ENCODE measurements around the gene RNF212. TPM values are rescaled to one million over a fixed set of nuclear protein-coding genes. Genes with fewer than 3 reads are reported as not detected.

Gene RNF212
- total and polyA plus RNA-seq, 2 experiments from 2014 or later = 17.0 to 20.6 TPM

GRCh38 chr4:1052231-1052671 lies 61.1 kb downstream of the RNF212 start:
- no peak for DNase-seq (ENCODE audit: low spot score)
- Histone ChIP-seq H3K4me2 (no peak overlapping the region), H3K27me3 (ENCODE audit: insufficient read depth) (no peaks in the 10 kb centered on the region), H3K27ac (ENCODE audit: low read depth) (no peak overlapping the region), H3K79me2 (replicated peaks; ENCODE audit: insufficient read depth) (no peaks in the 10 kb centered on the region), H4K20me1 (replicated peaks; ENCODE audit: insufficient read depth) (no peaks in the 10 kb centered on the region), H3K36me3 (ENCODE audit: insufficient read depth) (no peaks in the 10 kb centered on the region), H3F3A (replicated peaks; ENCODE audit: low read depth) (no peaks in the 10 kb centered on the region), H3K4me1 (ENCODE audit: insufficient read depth) (no peaks in the 10 kb centered on the region), H3K4me3 (no peak overlapping the region), H2AFZ (no peak overlapping the region), H3K9me2 (ENCODE audit: insufficient read depth) (no peaks in the 10 kb centered on the region)
- Mint-ChIP-seq H3K36me3 (ENCODE audit: low read depth) (no peaks in the 10 kb centered on the region), H3K4me3 (no peak overlapping the region), H3K27ac (no peak overlapping the region), H3K9me3 (no peaks in the 10 kb centered on the region; the same call in 2 of the 3 replicates), H3K4me1 (peaks cover 9% of the 10 kb centered on the region), H3K27me3 (ENCODE audit: insufficient read depth, low read depth, poor library complexity) (peaks cover 15% of the 10 kb centered on the region)
- ATAC-seq = no peak
- no peak for TF ChIP-seq POLR2AphosphoS5 (IDR thresholded peaks at IDR 0.05; ENCODE audit: low read depth)
- no peak for TF ChIP-seq EZH2phosphoT487 (IDR thresholded peaks at IDR 0.05; ENCODE audit: unreplicated experiment)
- no peak for TF ChIP-seq REST (IDR thresholded peaks at IDR 0.05; ENCODE audit: unreplicated experiment)
- no peak for TF ChIP-seq NANOG (IDR thresholded peaks at IDR 0.05; ENCODE audit: borderline replicate concordance)
- no peak for TF ChIP-seq ZNF331 (CRISPR knock-in tag; IDR thresholded peaks at IDR 0.05; ENCODE audit: low read depth)
- TF ChIP-seq ZNF462 (CRISPR knock-in tag; IDR thresholded peaks at IDR 0.05) = no peak
- no peak for TF ChIP-seq CTCF (conservative IDR thresholded peaks at IDR 0.05; ENCODE audit: low read depth in 2 of 2)
- no peak for TF ChIP-seq ZNF114 (CRISPR knock-in tag; IDR thresholded peaks at IDR 0.05)
- TF ChIP-seq CREB1 (CRISPR knock-in tag; IDR thresholded peaks at IDR 0.05; ENCODE audit: low read depth) = no peak
- TF ChIP-seq JUNB (IDR thresholded peaks at IDR 0.05; ENCODE audit: unreplicated experiment) = no peak

Measured in GM23338 (cell line).